ENCODE data around the gene KLK5. TPM values are rescaled to one million over a fixed set of nuclear protein-coding genes. Genes with fewer than 3 reads are reported as not detected.

The KLK5 gene
- total RNA-seq, 1 donor from 2014 or later, result not detected

DNA sequence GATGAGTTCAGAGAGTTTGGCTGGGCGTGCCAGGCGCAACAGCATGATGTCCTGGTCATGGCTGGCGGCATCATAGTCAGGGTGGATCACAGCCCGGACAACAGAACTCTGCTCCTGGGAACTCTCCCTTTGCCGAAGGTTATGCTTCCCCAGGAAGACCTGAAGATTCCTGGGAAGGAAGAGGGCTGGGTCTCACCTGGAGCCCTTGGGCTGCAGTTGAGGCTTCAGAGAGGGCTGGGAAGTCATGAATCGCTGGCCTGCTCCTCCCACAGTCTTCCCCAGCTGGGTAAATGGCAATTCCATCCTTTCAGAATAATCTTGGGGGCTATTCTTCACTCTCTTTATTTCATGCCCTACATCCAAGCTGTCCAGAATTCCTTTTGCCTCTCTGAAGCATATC lies 10.5 kb upstream of the KLK5 start:
- no peak overlapping the region for H3K27ac Mint-ChIP-seq
- peaks cover 1% of the 10 kb centered on the region for H3K9me3 Mint-ChIP-seq
- Histone ChIP-seq H3K27ac (no peak overlapping the region), H3K27me3 (no peaks in the 10 kb centered on the region), H4K20me1 (ENCODE audit: low read depth) (no peaks in the 10 kb centered on the region), H3K4me1 (no peaks in the 10 kb centered on the region), H3K4me2 (no peak overlapping the region), H2AFZ (replicated peaks) (no peak overlapping the region), H3K36me3 (no peaks in the 10 kb centered on the region), H3K79me2 (ENCODE audit: low read depth) (no peaks in the 10 kb centered on the region), H3F3A (ENCODE audit: low read depth) (no peaks in the 10 kb centered on the region), H3K4me3 (no peak overlapping the region), H3K9ac (no peak overlapping the region), H3K9me3 (ENCODE audit: low read depth) (no peaks in the 10 kb centered on the region)
- H3K4me1 Mint-ChIP-seq, result no peaks in the 10 kb centered on the region
- H3K4me3 Mint-ChIP-seq, result no peak overlapping the region
- no peaks in the 10 kb centered on the region for H3K36me3 Mint-ChIP-seq
- no peak for DNase-seq (ENCODE audit: low spot score)
- peaks cover 13% of the 10 kb centered on the region for H3K27me3 Mint-ChIP-seq (ENCODE audit: insufficient read depth, low read depth)
- TF ChIP-seq, protein P1, sequence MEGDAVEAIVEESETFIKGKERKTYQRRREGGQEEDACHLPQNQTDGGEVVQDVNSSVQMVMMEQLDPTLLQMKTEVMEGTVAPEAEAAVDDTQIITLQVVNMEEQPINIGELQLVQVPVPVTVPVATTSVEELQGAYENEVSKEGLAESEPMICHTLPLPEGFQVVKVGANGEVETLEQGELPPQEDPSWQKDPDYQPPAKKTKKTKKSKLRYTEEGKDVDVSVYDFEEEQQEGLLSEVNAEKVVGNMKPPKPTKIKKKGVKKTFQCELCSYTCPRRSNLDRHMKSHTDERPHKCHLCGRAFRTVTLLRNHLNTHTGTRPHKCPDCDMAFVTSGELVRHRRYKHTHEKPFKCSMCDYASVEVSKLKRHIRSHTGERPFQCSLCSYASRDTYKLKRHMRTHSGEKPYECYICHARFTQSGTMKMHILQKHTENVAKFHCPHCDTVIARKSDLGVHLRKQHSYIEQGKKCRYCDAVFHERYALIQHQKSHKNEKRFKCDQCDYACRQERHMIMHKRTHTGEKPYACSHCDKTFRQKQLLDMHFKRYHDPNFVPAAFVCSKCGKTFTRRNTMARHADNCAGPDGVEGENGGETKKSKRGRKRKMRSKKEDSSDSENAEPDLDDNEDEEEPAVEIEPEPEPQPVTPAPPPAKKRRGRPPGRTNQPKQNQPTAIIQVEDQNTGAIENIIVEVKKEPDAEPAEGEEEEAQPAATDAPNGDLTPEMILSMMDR (IDR thresholded peaks at IDR 0.05), result no peak
- TF ChIP-seq EZH2 (IDR thresholded peaks at IDR 0.05) (no peak), EZH2phosphoT487 (IDR thresholded peaks at IDR 0.05) (no peak)

DNA sequence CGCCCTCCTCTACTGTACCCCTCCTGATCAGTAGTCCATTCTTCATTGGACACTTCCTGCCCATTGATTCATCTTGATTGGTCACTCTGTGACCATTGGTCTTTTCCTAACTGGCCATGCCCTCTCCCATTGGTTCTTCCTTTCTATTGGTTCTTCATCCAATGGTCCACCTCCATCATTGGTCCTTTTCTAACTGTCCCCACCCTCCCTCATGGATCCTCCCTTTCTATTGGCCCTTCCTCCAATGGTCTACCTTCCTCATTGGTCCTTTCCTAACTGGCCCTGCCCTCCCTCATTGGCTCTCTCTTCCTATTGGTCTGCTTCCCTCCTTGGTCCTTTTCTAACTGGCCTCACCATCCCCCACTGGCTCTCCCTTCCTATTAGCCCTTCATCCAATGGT lies 9.4 kb upstream of the KLK5 start:
- H3K27me3 Mint-ChIP-seq (ENCODE audit: insufficient read depth, low read depth), result peaks cover 13% of the 10 kb centered on the region

DNA sequence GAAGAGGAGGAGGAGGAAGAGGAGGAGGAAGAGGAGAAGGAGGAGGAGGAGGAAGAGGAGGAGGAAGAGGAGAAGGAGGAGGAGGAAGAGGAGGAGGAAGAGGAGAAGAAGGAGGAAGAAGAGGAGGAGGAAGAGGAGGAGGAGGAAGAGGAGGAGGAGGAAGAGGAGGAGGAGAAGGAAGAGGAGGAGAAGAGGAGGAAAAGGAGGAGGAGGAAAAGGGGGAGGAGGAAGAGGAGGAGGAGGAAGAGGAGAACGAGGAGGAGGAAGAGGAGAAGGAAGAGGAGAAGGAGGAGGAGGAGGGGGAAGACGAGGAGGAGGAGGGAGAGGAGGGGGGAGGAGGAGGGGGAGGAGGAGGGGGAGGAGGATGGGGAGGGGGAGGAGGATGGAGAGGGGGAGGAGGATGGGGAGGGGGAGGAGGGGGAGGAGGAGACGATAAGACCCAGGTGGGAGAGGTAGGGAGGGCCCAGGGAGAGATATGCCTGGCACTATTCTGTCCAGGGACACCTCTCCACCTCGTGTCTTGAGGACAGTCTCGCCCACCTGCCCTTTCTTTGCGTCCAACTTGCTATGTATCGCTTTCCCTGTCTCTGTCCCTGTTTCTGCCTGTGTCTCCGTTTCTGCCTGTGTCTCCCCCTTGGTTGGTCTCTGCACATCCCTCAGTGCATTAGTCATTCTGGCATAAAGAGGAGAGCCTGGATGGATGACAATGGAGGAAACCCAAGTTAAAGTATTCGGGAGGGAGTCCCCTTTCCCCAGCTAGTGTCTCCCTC lies 7.1 kb upstream of the KLK5 start:
- no peaks in the 10 kb centered on the region for H3F3A ChIP-seq (ENCODE audit: low read depth)
- H3K79me2 ChIP-seq (ENCODE audit: low read depth), result no peaks in the 10 kb centered on the region
- H3K36me3 ChIP-seq, result no peaks in the 10 kb centered on the region
- no peak overlapping the region for H3K4me3 ChIP-seq
- Mint-ChIP-seq H3K9me3 (peaks cover 1% of the 10 kb centered on the region), H3K36me3 (no peaks in the 10 kb centered on the region), H3K4me1 (no peaks in the 10 kb centered on the region), H3K4me3 (no peak overlapping the region), H3K27me3 (ENCODE audit: insufficient read depth, low read depth) (peaks cover 10% of the 10 kb centered on the region), H3K27ac (no peak overlapping the region)
- H3K27me3 ChIP-seq, result no peaks in the 10 kb centered on the region
- no peak overlapping the region for H3K9ac ChIP-seq
- no peak overlapping the region for H3K27ac ChIP-seq
- no peak for DNase-seq (ENCODE audit: low spot score)
- H3K9me3 ChIP-seq (ENCODE audit: low read depth), result no peaks in the 10 kb centered on the region
- no peaks in the 10 kb centered on the region for H3K4me1 ChIP-seq
- no peak overlapping the region for H3K4me2 ChIP-seq
- no peak overlapping the region for H2AFZ ChIP-seq (replicated peaks)
- TF ChIP-seq, protein P1 (IDR thresholded peaks at IDR 0.05), result no peak
- TF ChIP-seq EZH2 (IDR thresholded peaks at IDR 0.05), result no peak
- no peak for TF ChIP-seq EZH2phosphoT487 (IDR thresholded peaks at IDR 0.05)
- no peaks in the 10 kb centered on the region for H4K20me1 ChIP-seq (ENCODE audit: low read depth)

More for the DNA sequence above, 9.4 kb upstream of the KLK5 start:
- Histone ChIP-seq H3K27ac (no peak overlapping the region), H3K27me3 (no peaks in the 10 kb centered on the region), H3F3A (ENCODE audit: low read depth) (no peaks in the 10 kb centered on the region), H3K4me2 (no peak overlapping the region), H3K9ac (no peak overlapping the region), H3K4me3 (no peak overlapping the region), H2AFZ (replicated peaks) (no peak overlapping the region), H3K4me1 (no peaks in the 10 kb centered on the region), H4K20me1 (ENCODE audit: low read depth) (no peaks in the 10 kb centered on the region), H3K36me3 (no peaks in the 10 kb centered on the region), H3K79me2 (ENCODE audit: low read depth) (no peaks in the 10 kb centered on the region), H3K9me3 (ENCODE audit: low read depth) (no peaks in the 10 kb centered on the region)
- Mint-ChIP-seq H3K4me1 (no peaks in the 10 kb centered on the region), H3K4me3 (no peak overlapping the region), H3K9me3 (peaks cover 1% of the 10 kb centered on the region), H3K27ac (no peak overlapping the region), H3K36me3 (no peaks in the 10 kb centered on the region)
- TF ChIP-seq, protein P1 (IDR thresholded peaks at IDR 0.05), result no peak
- DNase-seq (ENCODE audit: low spot score), result no peak
